SHP77 treated with DMSO at 0.1 percent for 48 hours (cell line): ENCODE measurements around the gene ZNF627.
"Not testable (repeated sequence)": the region's sequence is repeated elsewhere in the genome, so short reads cannot be mapped to it uniquely, and the experiment has no call there.

Experiments used
- DNase-seq: peaks from one replicate; lab custom pipeline; 2025; lab: John Stamatoyannopoulos, UW

Gene ZNF627

DNA sequence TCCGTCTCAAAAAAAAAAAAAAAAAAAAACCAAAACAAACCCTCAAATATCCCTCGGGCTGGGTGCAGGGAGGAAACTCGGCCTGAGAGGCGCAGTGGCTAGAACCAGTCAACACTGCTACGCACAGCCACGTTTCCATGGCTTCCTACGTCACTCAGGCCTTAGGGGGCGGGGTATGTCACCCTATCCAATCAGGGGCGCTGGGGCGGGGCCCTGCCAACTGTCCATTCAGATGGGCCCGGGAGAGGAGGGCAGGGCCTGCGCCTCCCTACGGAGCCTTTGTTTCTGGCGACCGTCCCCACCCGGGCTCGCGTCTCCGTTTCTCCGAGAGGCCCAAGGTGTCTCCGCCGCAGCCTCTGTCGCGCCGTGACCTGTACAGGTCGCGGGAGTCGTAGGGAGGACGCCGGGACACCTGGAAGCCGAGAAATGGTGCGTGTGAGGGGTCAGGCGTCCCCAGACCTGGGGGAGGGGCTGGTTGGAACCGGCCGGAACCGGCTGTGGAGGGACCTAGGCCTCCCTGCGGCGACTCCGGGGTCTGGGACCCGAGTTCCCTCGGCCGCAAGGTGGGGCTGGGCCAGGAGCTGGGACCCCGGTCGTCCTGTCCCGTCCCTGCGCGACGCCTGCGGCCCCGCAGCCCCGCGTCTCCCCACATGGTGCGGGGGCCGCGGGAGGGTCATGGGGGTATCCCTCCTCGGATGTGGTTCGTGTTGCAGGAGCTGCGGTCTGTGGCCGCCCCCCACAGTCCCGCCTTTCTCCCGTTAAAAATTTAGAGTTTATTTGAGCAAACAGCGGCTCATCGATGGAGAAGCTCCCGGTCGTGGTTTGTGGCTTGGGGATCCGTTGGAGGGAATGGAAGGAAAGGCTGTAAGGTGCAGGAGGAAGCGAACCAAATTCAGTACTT, at the start of gene ZNF627:
Gene ZNF627, plus strand, starts transcription at position 282 of the 901 bp plus-strand sequence. Its CDS starts 145 bp downstream, at position 427.
- peak; percentile 91 for DNase-seq

DNA sequence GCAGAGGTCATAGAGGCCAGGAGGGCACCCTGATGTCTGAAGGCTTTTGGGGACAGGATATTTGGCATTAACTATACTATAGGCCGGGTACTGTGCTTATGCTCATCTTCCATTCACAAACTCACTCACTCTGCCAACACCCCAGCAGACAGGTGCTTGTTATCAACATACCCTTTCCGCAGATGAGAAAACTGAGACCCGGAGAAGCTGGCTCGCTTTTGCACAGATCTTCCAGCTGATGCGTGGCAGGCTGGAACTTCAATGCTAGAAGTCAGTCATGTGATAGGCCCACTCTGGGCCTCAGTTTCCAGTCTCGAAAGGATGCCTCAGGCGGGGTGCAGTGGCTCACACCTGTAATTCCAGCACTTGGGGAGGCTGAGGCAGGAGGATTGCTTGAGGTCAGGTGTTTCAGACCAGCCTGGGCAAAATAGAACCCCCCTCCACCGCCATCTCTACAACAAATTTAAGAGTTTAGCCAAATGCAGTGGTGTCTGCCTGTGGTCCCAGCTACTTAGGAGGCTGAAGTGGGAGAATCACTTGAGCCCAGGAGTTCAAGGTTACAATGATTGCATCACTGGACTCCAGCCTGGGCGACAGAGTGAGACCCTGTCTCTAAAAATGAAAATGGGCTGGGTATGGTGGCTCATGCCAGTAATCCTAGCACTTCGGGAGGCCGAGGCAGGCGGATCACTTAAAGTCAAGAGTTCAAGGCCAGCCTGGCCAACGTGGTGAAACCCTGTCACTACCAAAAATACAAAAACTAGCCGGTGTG, 49.2 kb upstream of the ZNF627 start:
- no peak for DNase-seq

DNA sequence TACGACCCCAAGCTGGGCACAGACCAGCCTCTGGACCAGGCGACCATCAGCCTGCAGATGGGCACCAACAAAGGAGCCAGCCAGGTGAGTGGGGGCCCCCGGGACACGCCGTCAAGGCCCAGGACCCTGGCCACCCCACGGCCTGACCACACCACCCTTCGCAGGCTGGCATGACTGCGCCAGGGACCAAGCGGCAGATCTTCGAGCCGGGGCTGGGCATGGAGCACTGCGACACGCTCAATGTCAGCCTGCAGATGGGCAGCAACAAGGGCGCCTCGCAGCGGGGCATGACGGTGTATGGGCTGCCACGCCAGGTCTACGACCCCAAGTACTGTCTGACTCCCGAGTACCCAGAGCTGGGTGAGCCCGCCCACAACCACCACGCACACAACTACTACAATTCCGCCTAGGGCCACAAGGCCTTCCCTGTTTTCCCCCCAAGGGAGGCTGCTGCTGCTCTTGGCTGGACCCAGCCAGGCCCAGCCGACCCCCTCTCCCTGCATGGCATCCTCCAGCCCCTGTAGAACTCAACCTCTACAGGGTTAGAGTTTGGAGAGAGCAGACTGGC, 47.8 kb upstream of the ZNF627 start:
- no peak for DNase-seq

DNA sequence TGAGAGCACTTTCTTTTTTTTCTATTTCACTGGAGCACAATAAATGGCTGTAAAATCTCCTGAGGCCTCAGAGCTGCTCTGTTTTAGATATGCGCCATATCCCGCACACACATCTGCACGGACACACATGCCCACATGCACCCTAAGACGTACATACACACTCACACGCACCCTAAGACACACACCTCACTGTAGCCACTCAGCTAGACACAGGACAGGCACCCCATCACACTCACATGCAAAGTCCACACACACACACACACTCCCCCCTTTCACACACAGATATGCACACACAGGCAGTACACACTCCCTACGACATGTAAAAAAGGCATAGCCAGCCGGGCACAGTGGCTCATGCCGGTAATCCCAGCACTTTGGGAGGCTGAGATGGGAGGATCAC, 47.0 kb upstream of the ZNF627 start:
- DNase-seq = no peak

DNA sequence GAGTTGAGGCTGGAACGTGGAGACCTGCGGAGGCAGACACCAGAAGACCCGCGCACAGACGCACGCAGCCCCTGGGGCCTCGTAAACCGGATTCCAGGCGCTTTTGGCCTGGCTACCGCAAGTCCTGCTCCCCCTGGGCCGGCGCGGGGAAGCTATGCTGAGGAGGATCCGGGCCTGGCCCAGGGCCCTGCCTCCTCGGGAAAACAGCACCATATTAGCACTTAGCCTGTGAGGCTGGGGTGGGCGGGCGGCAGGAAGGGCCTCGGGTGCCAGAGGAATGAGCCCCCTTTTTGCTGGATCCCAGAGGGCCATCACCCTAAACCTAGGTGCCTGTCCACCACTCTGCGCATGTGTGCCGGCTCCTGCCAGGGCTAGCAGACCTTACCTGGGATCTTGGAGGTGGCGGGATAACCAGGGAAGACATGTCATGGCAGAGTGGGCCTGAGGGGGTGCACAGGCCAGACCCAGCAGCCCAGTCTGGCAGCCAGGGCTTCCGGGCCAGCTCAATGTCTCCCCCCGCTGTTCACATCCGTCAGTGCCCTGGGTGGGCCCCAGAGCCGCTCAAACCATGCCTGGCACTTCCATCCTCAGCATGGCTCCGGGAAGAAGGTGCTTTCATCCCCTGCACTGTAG, 45.6 kb upstream of the ZNF627 start:
- DNase-seq = no peak

DNA sequence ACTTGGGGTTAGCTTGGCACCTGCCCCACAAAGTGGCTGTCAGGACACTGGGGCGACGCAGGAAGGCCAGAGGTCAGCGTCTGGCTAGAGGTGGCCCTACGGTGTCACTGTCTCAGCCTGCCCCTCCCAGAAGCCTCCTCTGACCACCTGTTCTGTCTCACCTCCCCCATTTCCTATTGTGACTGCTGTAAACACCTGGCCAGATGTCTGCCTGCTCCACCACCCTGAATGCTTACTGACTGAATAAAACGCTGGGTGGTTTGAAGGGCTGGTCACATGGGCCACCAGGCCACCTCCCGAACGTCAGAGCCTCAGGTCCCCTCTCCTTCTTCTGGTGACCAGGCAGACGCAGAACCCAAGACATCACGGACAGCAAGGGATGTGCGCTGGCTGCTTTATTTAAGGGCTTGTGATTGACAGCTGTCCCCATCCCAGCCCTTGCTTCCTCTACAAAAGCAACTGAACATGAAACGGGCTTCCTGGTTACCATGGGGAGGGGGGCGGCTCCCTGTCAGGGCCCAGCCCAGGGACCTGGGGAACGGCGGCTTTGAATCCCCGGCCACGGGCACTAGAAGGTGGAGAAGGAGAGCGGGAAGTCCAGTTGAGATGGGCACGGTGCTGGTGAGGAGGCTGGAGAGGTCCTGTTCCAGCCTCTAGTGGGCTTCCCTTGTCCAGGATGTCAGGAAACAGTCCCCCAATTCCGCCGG, 44.5 kb upstream of the ZNF627 start:
- no peak for DNase-seq

DNA sequence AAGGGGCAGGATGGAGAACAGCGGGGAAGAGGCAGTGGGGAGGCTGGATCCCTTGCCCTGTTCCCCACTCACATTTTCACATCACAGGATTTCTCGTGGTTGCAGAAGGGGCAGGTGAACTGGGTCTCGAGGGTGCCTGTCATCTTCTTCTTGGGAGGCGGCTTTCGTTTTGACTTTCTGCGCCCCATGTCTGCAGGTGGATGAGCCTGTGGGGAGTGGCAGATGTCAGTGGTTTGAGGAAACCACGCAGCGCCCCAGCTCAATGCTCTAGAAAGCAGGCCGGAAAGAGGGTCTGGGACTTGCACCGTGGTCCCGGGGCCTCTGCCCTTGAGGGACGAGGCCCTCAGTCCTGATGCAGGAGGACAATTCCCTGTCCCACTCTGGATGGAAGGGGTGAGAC, 43.1 kb upstream of the ZNF627 start:
- DNase-seq = no peak

GRCh38 chr19:11555246-11555645, 42.0 kb upstream of the ZNF627 start:
- DNase-seq = no peak

GRCh38 chr19:11556634-11557420, 40.5 kb upstream of the ZNF627 start:
- DNase-seq = no peak

- DNase-seq = peak; percentile 93
Measured at GRCh38 chr19:11558881-11559828, 38.1 kb upstream of the ZNF627 start, which contains the start of gene ELOF1. TSS of gene ELOF1 (minus strand) at chr19:11559230. CDS start at chr19:11554347, 4,883 bp downstream.

- DNase-seq = peak; percentile 73
Measured at GRCh38 chr19:11560404-11561051, 36.8 kb upstream of the ZNF627 start.

DNA sequence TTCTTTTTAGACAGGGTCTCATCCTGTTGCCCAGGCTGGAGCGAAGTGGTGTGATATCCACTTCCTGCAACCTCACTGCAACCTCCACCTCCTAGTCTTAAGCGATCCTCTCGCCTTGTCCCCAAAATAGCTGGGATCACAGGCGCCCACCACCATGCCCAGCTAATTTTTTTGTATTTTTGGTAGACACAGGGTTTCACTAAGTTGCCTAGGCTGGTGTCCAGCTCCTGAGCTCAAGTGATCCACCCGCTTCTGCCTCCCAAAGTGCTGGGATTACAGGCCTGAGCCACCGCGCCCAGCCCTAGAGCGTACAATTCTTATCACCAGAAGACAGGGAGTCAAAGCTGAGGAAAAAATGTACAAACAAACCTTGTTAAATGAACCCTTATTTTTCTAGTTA, 33.8 kb upstream of the ZNF627 start:
- DNase-seq = no peak

GRCh38 chr19:11564082-11564807, 33.0 kb upstream of the ZNF627 start:
- not testable (repeated sequence) for DNase-seq

DNA sequence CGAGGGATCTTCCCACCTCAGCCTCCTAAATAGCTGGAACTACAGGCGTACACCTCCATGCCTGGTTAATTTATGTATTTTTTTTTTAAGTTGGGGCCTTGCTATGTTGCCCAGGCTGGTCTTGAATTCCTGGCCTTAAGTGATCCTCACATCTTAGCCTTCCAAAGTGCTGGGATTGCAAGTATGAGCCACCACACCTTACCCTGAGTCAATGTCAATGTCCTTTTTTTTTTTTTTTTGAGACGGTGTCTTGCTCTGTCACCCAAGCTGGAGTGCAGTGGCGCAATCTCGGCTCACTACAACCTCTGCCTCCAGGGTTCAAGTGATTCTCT, 31.7 kb upstream of the ZNF627 start:
- not testable (repeated sequence) for DNase-seq

DNA sequence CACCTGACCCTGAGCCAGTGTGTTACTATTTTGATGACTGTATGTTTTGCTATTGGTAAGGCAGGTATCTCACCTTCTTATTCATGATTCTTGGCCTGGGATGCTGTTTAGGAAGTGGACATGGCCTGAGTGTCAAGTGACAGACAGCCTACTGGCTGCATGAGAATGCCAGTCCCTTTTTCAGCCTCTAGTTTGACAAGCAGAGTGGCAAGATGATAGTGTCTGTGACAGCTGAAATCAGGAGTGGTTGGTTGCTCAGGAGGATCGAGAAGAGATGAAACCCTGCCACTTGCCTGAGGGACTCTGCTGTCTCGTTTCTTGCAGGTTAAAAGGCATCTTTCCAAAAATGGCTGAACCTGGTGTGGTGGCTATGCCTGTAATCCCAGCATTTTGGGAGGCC, 31.1 kb upstream of the ZNF627 start:
- DNase-seq = no peak

DNA sequence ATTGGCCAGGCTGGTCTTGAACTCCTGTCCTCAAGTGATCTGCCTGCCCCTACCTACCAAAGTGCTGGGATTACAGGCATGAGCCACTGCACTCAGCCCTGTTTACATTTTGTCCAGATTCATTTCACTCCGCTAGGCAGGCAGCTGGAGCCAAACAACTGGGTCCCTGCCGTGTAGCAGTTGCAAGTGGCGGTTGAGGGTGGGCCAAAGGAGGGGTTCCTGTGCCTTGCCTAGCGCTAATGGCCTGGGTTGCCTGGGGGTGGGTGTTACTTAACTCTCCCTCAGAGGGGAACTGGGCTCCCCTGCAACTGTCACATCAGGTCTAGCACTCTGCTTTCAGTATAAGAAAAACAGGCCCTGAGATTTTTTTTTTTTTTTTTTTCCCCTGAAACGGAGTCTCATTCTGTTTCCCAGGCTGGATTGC, 27.2 kb upstream of the ZNF627 start:
- DNase-seq = no peak

DNA sequence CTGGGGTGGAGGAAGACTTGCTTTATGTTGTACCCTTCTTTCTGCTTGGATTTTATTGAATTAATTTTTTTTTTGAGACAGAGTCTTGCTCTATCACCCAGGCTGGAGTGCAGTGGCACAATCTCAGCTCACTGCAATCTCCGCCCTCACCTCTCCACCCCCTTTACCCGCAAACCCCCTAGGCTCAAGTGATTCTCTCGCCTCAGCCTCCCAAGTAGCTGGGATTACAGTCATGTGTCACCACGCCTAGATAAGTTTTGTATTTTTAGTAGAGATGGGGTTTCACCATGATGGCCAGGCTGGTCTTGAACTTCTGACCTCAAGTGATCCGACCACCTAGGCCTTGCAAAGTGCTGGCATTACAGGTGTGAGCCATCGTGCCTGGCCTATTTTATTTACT, 23.9 kb upstream of the ZNF627 start:
- DNase-seq = not testable (repeated sequence)

DNA sequence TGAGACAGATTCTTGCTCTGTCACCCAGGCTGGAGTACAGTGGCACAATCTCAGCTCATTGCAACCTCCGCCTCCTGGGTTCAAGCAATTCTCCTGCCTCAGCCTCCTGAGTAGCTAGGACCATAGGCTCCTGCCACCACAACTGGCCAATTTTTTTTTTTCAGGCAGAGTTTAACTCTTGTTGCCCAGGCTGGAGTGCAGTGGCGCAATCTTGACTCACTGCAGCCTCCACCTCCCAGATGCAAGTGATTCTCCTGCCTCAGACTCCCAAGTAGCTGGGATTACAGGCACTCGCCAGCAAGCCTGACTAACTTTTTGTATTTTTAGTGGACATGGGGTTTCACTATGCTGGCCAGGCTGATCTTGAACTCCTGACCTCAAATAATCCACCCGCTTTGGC, 23.5 kb upstream of the ZNF627 start:
- DNase-seq = not testable (repeated sequence)
